ENCODE measurements around the gene POTEH. TPM values are rescaled to one million over a fixed set of nuclear protein-coding genes. Genes with fewer than 3 reads are reported as not detected.
"Not testable (repeated sequence)": the region's sequence is repeated elsewhere in the genome, so short reads cannot be mapped to it uniquely, and the experiment has no call there.

Gene POTEH
- total RNA-seq, 2 experiments from 2014 or later, result not detected

DNA sequence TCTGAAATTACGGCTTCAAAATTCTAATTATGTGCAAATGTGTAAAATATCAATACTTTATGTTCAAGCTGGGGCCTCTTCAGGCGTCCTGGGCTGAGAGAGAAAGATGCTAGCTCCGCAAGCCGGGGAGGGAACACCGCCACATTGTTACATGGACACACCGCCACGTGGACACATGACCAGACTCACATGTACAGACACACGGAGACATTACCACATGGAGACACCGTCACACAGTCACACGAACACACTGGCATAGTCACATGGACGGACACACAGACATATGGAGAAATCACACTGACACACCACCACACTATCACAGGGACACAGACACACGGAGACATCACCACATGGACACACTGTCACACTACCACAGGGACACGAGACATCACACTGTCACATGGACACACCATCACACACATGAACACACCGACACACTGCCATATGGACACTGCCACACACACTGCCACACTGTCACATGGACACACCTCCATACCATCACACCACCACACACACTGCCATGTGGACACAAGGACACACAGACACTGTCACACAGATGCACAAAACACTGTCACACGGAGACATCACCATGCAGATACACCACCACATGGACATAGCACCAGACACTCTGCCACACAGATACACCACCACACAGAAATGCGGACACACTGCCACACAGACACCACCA, 58.0 kb downstream of the POTEH start:
- H3K4me1 Mint-ChIP-seq; POLR2A ChIA-PET; H3K9me3 Mint-ChIP-seq (ENCODE audit: low read depth); ATAC-seq; DNase-seq; H3K4me3 Mint-ChIP-seq; H3K27me3 Mint-ChIP-seq; H3K36me3 Mint-ChIP-seq (ENCODE audit: low read depth); CTCF ChIA-PET; H3K27ac Mint-ChIP-seq; intact Hi-C loops (cut with DNase I, micrococcal nuclease): not testable (repeated sequence)

DNA sequence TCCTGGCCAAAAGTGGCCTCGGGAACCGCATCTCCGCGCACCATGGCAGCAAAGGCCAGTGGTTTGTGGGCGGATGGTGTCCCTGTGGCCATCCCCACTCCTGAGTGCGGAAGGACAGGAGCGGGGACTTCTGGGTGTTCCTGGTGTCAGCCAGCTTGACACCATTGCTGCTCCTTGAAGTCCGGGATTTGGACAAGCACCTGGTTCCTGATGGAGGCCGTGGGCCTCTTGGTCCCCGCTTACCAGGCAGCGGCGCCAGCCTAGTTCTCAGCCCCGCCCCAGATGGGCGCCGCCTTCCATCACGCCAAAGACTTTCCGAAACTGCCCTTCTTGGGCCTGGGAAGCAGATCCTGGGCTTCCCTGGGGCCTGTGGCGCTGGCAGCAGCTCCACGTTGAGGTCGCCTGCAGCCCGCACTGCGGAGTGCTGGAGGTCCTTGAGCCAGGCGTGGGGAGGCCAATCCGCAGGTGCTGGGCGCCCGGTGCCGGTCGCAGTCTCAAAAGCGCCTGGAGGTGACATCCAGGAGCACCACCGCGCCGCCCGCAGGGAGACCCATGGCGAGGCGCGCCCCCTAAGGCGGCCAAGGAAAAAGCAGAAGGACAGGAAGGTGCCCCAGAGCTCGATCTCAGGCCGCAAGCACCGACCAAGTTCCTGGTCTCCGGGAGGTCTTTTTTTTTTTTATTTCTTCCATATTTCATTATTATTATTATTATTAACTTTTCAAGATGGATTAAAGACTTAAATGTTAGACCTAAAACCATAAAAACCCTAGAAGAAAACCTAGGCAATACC, 59.5 kb downstream of the POTEH start:
- H3K9me3 Mint-ChIP-seq (ENCODE audit: low read depth); H3K27ac Mint-ChIP-seq; ATAC-seq; DNase-seq; H3K36me3 Mint-ChIP-seq (ENCODE audit: low read depth); H3K4me3 Mint-ChIP-seq; H3K27me3 Mint-ChIP-seq; H3K4me1 Mint-ChIP-seq; CTCF ChIA-PET; POLR2A ChIA-PET; intact Hi-C loops (cut with DNase I, micrococcal nuclease): not testable (repeated sequence)

DNA sequence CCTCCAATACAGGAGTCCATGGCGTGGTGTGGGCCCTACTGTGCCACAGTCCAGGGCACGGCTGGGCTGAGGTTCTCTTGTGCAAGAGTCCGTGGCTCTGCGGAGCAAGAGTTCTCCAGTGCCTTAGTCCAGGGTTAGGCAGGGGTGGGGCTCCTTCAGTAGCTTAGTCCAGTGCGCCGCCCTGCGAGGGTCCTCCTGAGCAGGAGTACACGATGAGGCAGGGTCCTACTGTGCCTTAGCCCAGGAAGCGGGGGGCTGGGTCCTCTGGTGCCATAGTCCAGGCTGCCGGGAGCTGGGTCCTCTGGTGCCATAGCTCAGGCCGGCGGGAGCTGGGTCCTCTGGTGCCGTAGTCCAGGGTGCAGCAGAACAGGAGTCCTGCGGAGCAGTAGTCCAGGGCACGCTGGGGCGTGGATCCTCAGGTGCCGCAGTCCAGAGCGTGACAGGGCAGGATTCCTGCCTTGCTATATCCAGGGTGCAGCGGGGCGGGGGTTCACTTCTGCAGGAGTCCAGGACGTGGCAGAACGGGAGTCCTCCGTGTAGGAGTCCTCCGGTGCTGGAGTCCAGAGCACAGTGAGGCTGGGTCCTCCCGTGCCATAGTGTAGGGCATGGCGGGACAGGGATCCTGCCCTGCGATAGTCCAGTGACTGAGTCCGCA, 69.7 kb downstream of the POTEH start:
- H3K4me3 Mint-ChIP-seq, H3K27me3 Mint-ChIP-seq: not testable (repeated sequence)

DNA sequence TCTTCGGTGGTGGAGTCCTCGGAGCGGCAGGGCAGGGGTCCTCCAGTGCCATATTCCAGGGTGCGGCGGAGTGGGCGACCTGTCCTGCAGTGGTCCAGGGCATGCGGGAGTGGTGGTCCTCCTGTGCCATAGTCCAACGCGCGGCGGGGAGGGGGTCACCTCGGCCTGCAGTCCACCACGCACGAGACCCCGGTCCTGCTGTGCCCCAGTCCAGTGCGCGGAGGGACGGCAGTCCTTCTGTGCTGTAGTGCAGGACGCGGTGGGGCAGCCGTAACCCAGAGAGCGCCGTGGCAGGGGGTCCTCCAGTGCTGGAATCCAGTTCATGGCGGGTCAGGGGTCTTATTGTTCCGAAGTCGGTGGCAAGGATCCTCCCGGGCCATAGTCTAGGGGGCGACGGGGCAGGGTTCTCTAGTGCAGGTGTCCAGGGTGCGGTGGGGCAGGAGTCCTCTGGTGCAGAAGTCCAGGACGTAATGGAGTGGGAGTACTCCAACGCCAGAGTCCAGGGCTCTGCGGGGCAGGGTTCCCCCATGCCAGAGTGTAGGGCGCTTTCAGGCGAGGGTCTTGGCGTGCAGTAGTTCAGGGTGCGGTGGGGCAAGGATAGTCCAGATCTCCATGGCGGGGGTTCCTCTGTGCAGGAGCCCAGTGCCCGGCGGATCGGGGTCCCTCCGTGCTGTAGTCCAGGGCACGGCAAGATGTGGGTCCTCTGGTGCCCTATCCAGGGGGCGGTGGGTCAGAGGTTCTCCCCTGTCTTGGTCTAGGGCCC, 70.7 kb downstream of the POTEH start:
- DNase-seq; POLR2A ChIA-PET; H3K27me3 Mint-ChIP-seq; H3K9me3 Mint-ChIP-seq (ENCODE audit: low read depth); CTCF ChIA-PET; H3K4me3 Mint-ChIP-seq; ATAC-seq; H3K27ac Mint-ChIP-seq; intact Hi-C loops (cut with DNase I, micrococcal nuclease); H3K36me3 Mint-ChIP-seq (ENCODE audit: low read depth); H3K4me1 Mint-ChIP-seq: not testable (repeated sequence)

More for the DNA sequence above, 69.7 kb downstream of the POTEH start:
- H3K9me3 Mint-ChIP-seq (ENCODE audit: low read depth); CTCF ChIA-PET; ATAC-seq; POLR2A ChIA-PET; H3K27ac Mint-ChIP-seq; H3K4me1 Mint-ChIP-seq; H3K36me3 Mint-ChIP-seq (ENCODE audit: low read depth); DNase-seq; intact Hi-C loops (cut with DNase I, micrococcal nuclease): not testable (repeated sequence)

DNA sequence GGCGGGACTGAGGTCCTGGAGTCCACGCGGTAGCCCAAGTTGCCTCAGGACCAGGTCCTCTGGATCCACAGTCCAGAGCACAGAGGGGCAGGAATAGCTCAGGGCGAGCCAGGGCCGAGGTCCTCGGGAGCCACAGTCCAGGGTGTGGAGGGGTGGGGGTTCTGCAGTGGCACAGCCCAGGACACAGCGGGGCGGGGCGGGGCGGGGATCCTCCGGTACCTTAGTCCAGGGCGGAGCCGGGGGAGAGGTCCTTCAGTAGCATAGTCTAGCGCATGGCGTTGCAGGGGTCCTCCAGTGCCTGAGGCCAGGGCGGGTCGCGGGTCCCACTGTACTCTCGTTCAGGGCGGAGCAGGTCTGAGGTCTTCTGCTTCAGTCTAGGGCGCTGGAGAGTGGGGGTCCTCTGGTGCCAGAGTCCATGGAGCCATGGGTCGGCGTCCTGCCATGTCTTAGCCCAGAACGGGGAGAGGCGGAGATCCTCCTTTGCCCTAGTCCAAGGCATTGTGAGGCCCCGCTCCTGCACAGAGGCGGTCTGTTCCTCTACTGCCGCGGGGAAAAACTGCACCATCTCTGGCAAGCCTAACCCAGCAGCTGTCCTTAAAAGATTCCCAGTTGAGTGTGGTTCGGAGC, 71.4 kb downstream of the POTEH start:
- DNase-seq; H3K4me1 Mint-ChIP-seq; H3K27me3 Mint-ChIP-seq; H3K27ac Mint-ChIP-seq; intact Hi-C loops (cut with DNase I, micrococcal nuclease); H3K9me3 Mint-ChIP-seq (ENCODE audit: low read depth); H3K4me3 Mint-ChIP-seq; POLR2A ChIA-PET; CTCF ChIA-PET; ATAC-seq; H3K36me3 Mint-ChIP-seq (ENCODE audit: low read depth): not testable (repeated sequence)

DNA sequence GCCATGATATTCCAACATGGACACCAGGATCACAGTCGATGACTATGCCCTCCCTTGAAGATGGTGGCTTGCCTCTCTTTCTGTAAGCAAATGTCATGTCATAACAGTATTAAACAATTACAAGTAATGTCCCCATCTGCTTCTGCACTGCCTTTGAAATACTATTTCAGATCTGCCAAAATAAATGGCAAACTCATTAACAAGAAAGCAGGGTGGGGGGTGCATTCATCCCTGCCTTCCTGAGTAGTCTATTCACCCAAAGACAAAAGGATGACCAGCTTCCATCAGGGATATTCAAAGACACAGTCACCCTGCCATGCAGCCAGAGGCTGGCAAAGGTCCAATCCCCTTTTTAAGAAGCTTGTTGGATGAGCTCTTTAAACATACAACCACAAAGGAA, 73.7 kb downstream of the POTEH start:
- H3K4me1 Mint-ChIP-seq; POLR2A ChIA-PET; CTCF ChIA-PET; H3K36me3 Mint-ChIP-seq (ENCODE audit: low read depth); H3K4me3 Mint-ChIP-seq; DNase-seq; intact Hi-C loops (cut with DNase I, micrococcal nuclease); ATAC-seq; H3K27me3 Mint-ChIP-seq; H3K27ac Mint-ChIP-seq; H3K9me3 Mint-ChIP-seq (ENCODE audit: low read depth): not testable (repeated sequence)

Other genes starting within 250 kb of the POTEH start
- not detected for gene OR11H1, start 161.8 kb upstream of the POTEH start, total RNA-seq

Data from activated CD4-positive, alpha-beta T cell treated with anti-CD3 and anti-CD28 coated beads for 36 hours (primary cell).